B cell (primary cell): ENCODE data around the gene CORO2A. TPM values are rescaled to one million over a fixed set of nuclear protein-coding genes. Genes with fewer than 3 reads are reported as not detected.

Source experiments
- polyA plus RNA-seq: library from polyadenylated mRNA; depleted of rRNA; stranded (reverse); fragments of >200 nt; gene quantifications from 2 replicates; pipeline ENCODE4 v1.2.3, GENCODE V29; 2012
- small RNA-seq: library from RNA; depleted of rRNA; stranded (forward); fragments of <200 nt; gene quantifications from one replicate; pipeline ENCODE3, GENCODE V24; 2012; ENCODE audit warnings: low replicate concordance, low read depth; ENCODE audit not compliant: insufficient read length
- total RNA-seq, 2 donors: library from RNA; stranded (reverse); fragments of 120-200 nt in 1 of 2; gene quantifications; 1 replicate in 1 of 2; 2 replicates in 1 of 2; pipeline versions ENCODE4 v1.2.3 to v1.2.4, GENCODE V29; 2013 to 2022

The CORO2A gene
- total and polyA plus RNA-seq, 2 donors (not counting 1 experiment from before 2014, with no cell fraction given), result 1.1 to 2.0 TPM

Small RNAs within 50 kb of the gene (small RNA-seq; reads per million reads assigned to genes)
- not detected for gene MIR6854
- gene RF00017, result not detected

Other genes with a start within 250 kb of the CORO2A start
- gene ANP32B, start 209.3 kb downstream of the CORO2A start, total RNA-seq, result 138 and 150 TPM in 2 replicates
- gene ANP32B, start 209.3 kb downstream of the CORO2A start, polyA plus RNA-seq, result 17.6 and 36.6 TPM in 2 replicates
- gene NANS, start 135.9 kb downstream of the CORO2A start, total RNA-seq, result 14.9 and 15.3 TPM in 2 replicates
- 14.2 and 54.2 TPM in 2 replicates for gene NANS, start 135.9 kb downstream of the CORO2A start, polyA plus RNA-seq
- 22.4 and 22.5 TPM in 2 replicates for gene TRIM14, start 73.4 kb downstream of the CORO2A start, total RNA-seq
- gene TRIM14, start 73.4 kb downstream of the CORO2A start, polyA plus RNA-seq, result 12.5 and 23.9 TPM in 2 replicates
- 4.3 and 5.0 TPM in 2 replicates for gene TBC1D2, start 63.0 kb upstream of the CORO2A start, total RNA-seq
- 3.2 and 5.3 TPM in 2 replicates for gene TBC1D2, start 63.0 kb upstream of the CORO2A start, polyA plus RNA-seq